OCI-LY7 (cell line): ENCODE results near the gene ARPC1B. TPM values are rescaled to one million over a fixed set of nuclear protein-coding genes. Genes with fewer than 3 reads are reported as not detected.

Experiments used
- BruUV-seq: library from RNA; stranded (reverse); fragments of 400-500 nt; replicated peaks from 2 replicates; lab custom pipeline; 2021; lab: Mats Ljungman, UMichigan
- CTCF ChIA-PET: fragments of 300-600 bp; sonication (Branson Sonifier 250); formaldehyde crosslinking; loops from one replicate; lab custom pipeline; 2022; ENCODE audit warnings: antibody characterized with exemption; ENCODE audit not compliant: unreplicated experiment; lab: Charles Lee
- POLR2A ChIA-PET: fragments of 300-600 bp; sonication (Branson Sonifier 250); formaldehyde crosslinking; loops from one replicate; lab custom pipeline; 2022; ENCODE audit warnings: antibody characterized with exemption; lab: Charles Lee
- DNase-seq: peaks from one replicate; pipeline ENCODE4 v3.0.0-alpha.2; 2015; ENCODE audit warnings: low spot score
- H2AFZ ChIP-seq: fragments of 200-600 bp; sonication (generic), shearing (Covaris generic); 2 replicates; pipeline ENCODE4 v1.6.1; 2014; ENCODE audit warnings: mild to moderate bottlenecking, antibody characterized with exemption, low read length, moderate library complexity
- H3K27ac ChIP-seq: fragments of 200-600 bp; sonication (generic); 2 replicates; pipeline ENCODE4 v1.5.1; 2014; ENCODE audit warnings: mixed run types, low read depth, mild to moderate bottlenecking, moderate library complexity, low read length, inconsistent platforms; ENCODE audit not compliant: poor library complexity, severe bottlenecking
- H3K36me3 ChIP-seq: fragments of 200-600 bp; sonication (generic); 2 replicates; pipeline ENCODE4 v1.6.1; 2014; ENCODE audit warnings: mild to moderate bottlenecking, antibody characterized with exemption, low read length, moderate library complexity, mixed read lengths; ENCODE audit not compliant: insufficient read depth
- H3K4me1 ChIP-seq: fragments of 200-600 bp; sonication (generic); 2 replicates; pipeline ENCODE4 v1.5.1; 2014; ENCODE audit warnings: mild to moderate bottlenecking, low read length; ENCODE audit not compliant: insufficient read depth, poor library complexity, severe bottlenecking
- H3K4me2 ChIP-seq: fragments of 200-600 bp; sonication (generic); 2 replicates; pipeline ENCODE4 v1.6.1; 2014; ENCODE audit warnings: mild to moderate bottlenecking, low read length
- H3K4me3 ChIP-seq: fragments of 200-600 bp; sonication (generic); 2 replicates; pipeline ENCODE4 v1.5.1; 2014; ENCODE audit warnings: mild to moderate bottlenecking, low read depth, low read length; ENCODE audit not compliant: poor library complexity, severe bottlenecking
- H3K79me2 ChIP-seq: fragments of 200-600 bp; sonication (generic); 2 replicates; pipeline ENCODE4 v1.6.1; 2016; ENCODE audit warnings: low read depth, mild to moderate bottlenecking, low read length, moderate library complexity, mixed read lengths; ENCODE audit not compliant: insufficient read depth
- H3K9me2 ChIP-seq: fragments of 200-600 bp; sonication (generic); 2 replicates; pipeline ENCODE4 v1.6.1; 2016; ENCODE audit warnings: mild to moderate bottlenecking, low read length, mixed read lengths; ENCODE audit not compliant: insufficient read depth
- H3K9me3 ChIP-seq: fragments of 200-600 bp; sonication (generic); 2 replicates; pipeline ENCODE4 v1.6.1; 2014; ENCODE audit warnings: mild to moderate bottlenecking, mixed run types, low read length, mixed read lengths
- H4K20me1 ChIP-seq: fragments of 200-600 bp; sonication (generic); 2 replicates; pipeline ENCODE4 v1.6.1; 2014; ENCODE audit warnings: mild to moderate bottlenecking, antibody characterized with exemption, low read length, moderate library complexity, mixed read lengths; ENCODE audit not compliant: insufficient read depth
- EZH2phosphoT487 ChIP-seq: fragments of 200-600 bp; sonication (generic); IDR thresholded peaks from 2 replicates; pipeline ENCODE4 v1.6.1; 2018; ENCODE audit warnings: low read depth, borderline replicate concordance, mild to moderate bottlenecking, mixed run types, antibody characterized with exemption, low read length, moderate library complexity, mixed read lengths
- intact Hi-C: fragments of 100-400 bp; cut with micrococcal nuclease; formaldehyde crosslinking; loops from one replicate; pipeline ENCODE4 v1.10.0; 2022; ENCODE audit not compliant: unreplicated experiment
- total RNA-seq, 2 experiments: library from RNA; depleted of rRNA in 1 of 2; stranded (reverse); fragments of >200 nt in 1 of 2; shearing (Covaris generic) in 1 of 2; gene quantifications; 2 replicates each; pipeline ENCODE4 v1.2.3, GENCODE V29; 2014 to 2022
- TF ChIP-seq, protein P1 (sequence below): fragments of 200-600 bp; sonication (generic); conservative IDR thresholded peaks from 2 replicates; pipeline ENCODE4 v1.5.1; 2014; ENCODE audit warnings: mild to moderate bottlenecking, antibody characterized with exemption, low read length, moderate library complexity, mixed read lengths

Gene ARPC1B
- total RNA-seq, 2 experiments from 2014 or later: 169 to 191 TPM

DNA sequence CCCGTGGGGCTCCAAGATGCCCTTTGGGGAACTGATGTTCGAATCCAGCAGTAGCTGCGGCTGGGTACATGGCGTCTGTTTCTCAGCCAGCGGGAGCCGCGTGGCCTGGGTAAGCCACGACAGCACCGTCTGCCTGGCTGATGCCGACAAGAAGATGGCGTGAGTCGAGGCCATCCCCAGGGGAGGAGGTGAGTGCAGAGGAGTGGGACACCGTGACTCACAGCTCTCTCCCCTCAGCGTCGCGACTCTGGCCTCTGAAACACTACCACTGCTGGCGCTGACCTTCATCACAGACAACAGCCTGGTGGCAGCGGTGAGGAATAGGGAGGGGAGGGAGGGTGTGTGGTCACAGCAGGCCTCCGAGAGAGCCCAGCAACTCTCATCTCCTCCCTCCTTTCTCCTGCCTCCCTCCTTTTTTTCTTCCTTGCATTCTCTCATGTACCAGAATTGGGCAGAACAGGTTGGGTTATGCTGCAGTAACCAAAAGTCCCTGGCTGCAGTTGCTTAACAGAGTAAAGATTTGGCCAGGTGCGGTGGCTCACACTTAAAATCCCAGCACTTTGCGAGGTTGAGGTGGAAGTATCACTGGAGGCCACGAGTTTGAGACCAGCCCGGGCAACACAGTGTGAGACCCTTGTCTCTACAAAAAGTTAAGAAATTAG is 16.5 kb downstream of the ARPC1B start:
- CTCF ChIA-PET: no interaction called here
- DNase-seq: no peak
- H3K4me2 ChIP-seq: no peak overlapping the region
- TF ChIP-seq EZH2phosphoT487: no peak
- TF ChIP-seq, protein P1, sequence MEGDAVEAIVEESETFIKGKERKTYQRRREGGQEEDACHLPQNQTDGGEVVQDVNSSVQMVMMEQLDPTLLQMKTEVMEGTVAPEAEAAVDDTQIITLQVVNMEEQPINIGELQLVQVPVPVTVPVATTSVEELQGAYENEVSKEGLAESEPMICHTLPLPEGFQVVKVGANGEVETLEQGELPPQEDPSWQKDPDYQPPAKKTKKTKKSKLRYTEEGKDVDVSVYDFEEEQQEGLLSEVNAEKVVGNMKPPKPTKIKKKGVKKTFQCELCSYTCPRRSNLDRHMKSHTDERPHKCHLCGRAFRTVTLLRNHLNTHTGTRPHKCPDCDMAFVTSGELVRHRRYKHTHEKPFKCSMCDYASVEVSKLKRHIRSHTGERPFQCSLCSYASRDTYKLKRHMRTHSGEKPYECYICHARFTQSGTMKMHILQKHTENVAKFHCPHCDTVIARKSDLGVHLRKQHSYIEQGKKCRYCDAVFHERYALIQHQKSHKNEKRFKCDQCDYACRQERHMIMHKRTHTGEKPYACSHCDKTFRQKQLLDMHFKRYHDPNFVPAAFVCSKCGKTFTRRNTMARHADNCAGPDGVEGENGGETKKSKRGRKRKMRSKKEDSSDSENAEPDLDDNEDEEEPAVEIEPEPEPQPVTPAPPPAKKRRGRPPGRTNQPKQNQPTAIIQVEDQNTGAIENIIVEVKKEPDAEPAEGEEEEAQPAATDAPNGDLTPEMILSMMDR: no peak
- H3K9me3 ChIP-seq: no peaks in the 10 kb centered on the region
- no peaks in the 10 kb centered on the region for H3K9me2 ChIP-seq
- H3K36me3 ChIP-seq: peaks cover 94% of the 10 kb centered on the region
- peaks cover 6% of the 10 kb centered on the region; the same call in 1 of the 2 replicates for H4K20me1 ChIP-seq
- H2AFZ ChIP-seq: no peak overlapping the region
- intact Hi-C loops: no loop called here
- POLR2A ChIA-PET: interaction anchor here (0.5 to 0.7 kb wide), 4 partner anchors 12 to 1475 kb away, joined by 3 to 4 read pairs (median 4); no protein-coding TSS in a partner anchor
- H3K4me3 ChIP-seq: no peak overlapping the region
- no peak overlapping the region for H3K27ac ChIP-seq
- no peaks in the 10 kb centered on the region for H3K79me2 ChIP-seq
- BruUV-seq: no TSS peak
- peaks cover 15% of the 10 kb centered on the region for H3K4me1 ChIP-seq

DNA sequence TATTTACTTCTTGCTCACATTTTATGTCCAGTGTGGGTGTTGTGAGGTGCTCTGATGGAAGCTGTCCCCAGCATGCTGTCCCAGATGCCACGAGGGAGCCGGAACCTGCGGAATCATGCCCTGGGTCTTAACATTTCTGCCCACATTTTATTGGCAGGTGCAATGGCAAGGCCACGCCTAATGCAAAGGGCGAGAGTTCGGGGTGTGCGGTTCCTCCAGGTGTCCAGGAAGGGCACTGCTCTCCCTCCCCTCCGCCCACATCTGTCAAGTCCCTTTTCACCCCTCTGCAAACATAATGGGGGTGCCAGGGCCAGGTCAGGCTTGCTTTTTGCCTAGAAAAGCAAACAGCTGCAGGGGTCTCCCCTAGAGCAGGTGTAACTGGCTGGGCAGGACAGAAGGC is 17.5 kb downstream of the ARPC1B start:
- no peak for DNase-seq
- Histone ChIP-seq H3K79me2 (no peaks in the 10 kb centered on the region), H3K36me3 (peaks cover 92% of the 10 kb centered on the region), H3K4me1 (peaks cover 15% of the 10 kb centered on the region), H2AFZ (no peak overlapping the region), H3K4me2 (peak overlapping the region; percentile 57), H3K4me3 (peak overlapping the region; percentile 41), H3K9me2 (no peaks in the 10 kb centered on the region), H3K9me3 (no peaks in the 10 kb centered on the region), H4K20me1 (peaks cover 6% of the 10 kb centered on the region; the same call in 1 of the 2 replicates), H3K27ac (no peak overlapping the region)
- BruUV-seq: no TSS peak
- intact Hi-C loops: no loop called here
- CTCF ChIA-PET: interaction anchor here (1.1 kb wide), 1 partner anchor 19 kb away, joined by 6 read pairs; no protein-coding TSS in a partner anchor
- POLR2A ChIA-PET: interaction anchor here (0.5 to 0.8 kb wide), 2 partner anchors 10 to 56 kb away, joined by 3 read pairs; no protein-coding TSS in a partner anchor
- no peak for TF ChIP-seq EZH2phosphoT487
- TF ChIP-seq, protein P1: no peak
